ENCODE results near the gene UQCRH.
"Not testable (repeated sequence)": the region's sequence is repeated elsewhere in the genome, so short reads cannot be mapped to it uniquely, and the experiment has no call there.

The UQCRH gene

DNA sequence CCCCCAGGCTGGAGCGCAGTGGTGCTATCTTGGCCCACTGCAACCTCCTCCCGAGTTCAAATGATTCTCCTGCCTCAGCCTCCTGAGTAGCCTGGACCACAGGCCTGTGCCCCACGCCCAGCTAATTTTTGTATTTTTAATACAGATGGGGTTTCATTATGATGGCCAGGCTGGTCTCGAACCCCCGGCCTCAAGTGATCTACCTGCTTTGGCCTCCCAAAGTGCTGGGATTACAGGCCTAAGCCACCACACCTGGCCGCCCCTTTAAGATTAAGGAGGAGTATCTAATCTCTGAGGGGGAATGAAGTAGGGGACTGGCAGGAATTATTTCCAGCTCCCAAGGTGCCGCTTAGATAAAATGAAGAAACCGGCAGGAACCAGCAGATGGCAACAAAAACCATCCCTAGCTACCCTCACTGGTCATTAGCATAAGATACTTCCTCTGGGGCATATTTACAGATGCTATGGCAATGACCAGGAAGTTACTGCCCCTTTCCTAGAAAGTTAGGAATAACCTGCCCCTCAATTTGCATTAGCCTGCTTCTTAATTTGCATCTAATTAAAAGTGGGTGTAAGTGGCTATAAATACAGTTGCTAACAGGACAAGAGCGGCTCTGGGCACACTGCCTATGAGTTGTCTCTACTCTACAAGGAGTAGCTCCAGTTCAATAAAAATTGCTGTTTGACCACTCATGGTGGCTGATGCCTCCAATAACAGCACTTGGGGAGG is 30.0 kb downstream of the UQCRH start:
- no peak for DNase-seq (ENCODE audit: low read depth)

DNA sequence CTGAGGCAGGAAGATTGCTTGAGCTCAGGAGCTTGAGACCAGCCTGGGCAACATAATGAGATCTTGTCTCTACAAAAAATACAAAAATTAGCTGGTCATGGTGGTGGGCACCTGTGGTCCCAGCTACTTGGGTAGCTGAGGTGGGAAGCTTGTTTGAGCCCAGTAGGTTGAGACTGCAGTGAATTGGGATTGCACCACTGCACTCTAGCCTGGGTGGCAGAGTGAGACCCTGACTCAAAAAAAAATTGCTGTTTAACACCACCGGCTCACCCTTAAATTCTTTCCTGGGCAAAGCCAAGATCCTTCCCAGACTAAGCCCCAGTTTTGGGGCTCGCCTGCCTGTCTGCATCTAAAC is 30.5 kb downstream of the UQCRH start:
- DNase-seq (ENCODE audit: low read depth), result no peak

GRCh38 chr1:46335081-46335480 is 31.6 kb downstream of the UQCRH start:
- no peak for DNase-seq (ENCODE audit: low read depth)

DNA sequence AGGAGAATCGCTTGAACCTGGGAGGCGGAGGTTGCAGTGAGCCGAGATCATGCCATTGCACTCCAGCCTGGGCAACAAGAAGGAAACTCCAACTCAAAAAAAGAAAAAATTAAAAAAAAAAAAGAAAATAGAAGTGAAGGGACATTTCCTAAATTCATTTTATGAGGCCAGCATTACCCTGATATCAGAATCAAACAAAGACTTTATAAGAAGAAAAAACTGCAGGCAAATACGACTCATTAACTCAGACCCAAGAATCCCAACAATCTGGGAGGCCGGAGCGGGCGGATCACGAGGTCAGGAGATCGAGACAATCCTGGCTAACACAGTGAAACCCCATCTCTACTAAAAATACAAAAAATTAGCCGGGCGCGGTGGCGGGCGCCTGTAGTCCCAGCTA is 33.9 kb downstream of the UQCRH start:
- not testable (repeated sequence) for DNase-seq (ENCODE audit: low read depth)

GRCh38 chr1:46340404-46341221 is 37.1 kb downstream of the UQCRH start, which contains the start of gene NSUN4:
Gene NSUN4, plus strand, starts transcription at chr1:46340807. Its CDS starts 20 bp downstream, at chr1:46340827.
- DNase-seq (ENCODE audit: low read depth), result peak; percentile 93

DNA sequence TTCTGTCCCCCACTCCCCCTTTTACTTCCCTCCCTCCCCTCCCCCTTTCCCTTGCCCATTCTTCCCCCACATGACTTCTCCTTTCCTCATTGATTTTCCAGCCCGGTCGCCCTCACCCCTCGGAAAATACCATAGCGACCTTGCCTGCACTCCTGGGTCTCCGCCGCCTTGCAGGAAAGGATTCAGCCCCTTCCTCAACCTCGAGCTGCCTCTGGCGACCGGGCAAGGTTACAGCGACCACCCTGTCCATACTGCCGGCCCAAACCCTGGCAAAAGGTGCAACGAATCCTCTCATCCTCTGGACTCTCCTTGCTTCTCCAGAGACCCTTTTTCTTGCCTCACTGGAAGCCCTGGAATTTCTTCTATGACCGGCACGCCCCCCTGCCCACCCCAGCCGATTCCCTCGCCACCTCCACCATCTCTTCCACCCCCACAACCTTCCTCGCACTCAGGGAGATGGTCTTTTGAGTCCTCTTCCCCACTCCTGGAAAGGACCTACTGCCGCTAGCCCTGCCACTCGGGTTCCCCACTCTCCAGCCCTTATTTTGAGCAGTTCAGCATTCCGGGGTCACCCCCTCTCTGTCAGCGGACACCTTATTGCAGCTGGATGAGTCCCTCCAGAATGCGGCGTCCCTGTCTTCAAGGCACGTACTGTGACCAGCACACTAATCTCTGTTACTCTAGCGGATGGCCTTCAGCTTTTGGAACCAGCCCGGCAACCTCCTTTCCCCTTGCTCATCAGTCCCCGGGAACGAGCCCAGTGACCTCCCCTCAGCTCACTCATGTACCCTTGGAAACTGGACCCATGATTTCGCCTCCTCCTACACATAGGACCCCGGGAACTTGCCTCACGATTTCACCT is 38.0 kb downstream of the UQCRH start:
- no peak for DNase-seq (ENCODE audit: low read depth)

DNA sequence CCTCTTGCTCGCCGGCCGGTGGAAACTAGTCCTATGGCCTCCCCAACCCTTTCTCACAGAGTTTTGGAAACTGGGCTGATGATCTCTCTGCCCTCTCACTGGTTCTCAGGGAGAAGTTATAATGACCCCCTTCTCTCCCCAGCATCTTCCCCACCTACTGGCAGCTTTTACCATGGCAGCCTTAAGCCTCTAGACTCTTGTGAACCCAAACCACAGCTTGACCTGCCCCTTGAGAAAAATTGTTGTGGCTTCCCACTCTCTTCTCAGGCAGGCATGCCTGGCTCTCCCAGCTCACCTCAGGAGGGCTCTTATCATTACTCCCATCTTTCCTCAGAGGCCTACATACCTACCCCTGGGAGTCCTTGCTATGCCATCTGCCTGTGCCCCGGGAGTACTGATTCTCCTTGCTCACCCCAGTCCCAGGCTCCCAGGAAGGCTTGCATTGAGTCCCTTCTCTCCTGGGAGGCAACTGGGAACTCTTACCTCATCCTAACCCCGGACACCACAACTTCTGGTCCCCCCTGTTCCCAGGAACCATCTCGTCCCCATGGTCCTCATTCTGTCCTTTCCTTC is 38.7 kb downstream of the UQCRH start:
- no peak for DNase-seq (ENCODE audit: low read depth)

DNA sequence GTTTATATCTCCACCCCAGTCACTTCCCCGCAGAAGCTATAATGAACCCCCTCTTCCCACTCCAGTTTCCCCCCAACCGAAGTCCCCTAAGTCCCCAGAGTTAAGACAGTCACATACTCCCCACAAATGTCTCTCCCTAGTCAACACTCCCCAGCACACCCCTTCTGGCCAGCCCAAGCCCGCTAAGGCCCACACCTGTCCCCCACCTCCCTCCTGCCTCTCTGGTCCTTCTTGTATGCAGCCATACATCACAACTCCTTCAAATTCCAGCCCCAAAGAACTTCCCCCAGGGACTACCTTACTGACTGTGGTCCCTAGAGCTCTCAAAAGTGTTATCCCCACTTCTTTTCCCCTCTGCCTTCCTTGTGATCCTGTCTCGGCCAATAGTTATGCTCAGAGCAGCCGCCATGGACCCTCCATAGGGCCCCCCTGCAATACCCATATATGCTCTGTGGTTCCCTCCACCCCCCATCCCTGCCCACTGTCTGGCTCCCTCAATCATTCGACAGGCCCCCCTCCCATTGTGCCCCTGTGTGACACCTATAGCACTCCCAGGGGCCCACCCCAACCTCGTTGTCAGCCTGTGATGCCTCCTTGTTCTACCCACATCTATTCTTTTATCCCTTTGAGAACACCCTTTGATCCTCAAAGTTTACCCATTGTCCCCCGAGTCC is 39.3 kb downstream of the UQCRH start:
- no peak for DNase-seq (ENCODE audit: low read depth)

GRCh38 chr1:46343351-46343695 is 39.8 kb downstream of the UQCRH start:
- DNase-seq (ENCODE audit: low read depth), result no peak

GRCh38 chr1:46343705-46344104 is 40.2 kb downstream of the UQCRH start:
- DNase-seq (ENCODE audit: low read depth), result no peak

- DNase-seq (ENCODE audit: low read depth), result no peak
Observed at GRCh38 chr1:46344481-46344880, 41.0 kb downstream of the UQCRH start.

- DNase-seq (ENCODE audit: low read depth), result no peak
Observed at GRCh38 chr1:46345281-46345680, 41.8 kb downstream of the UQCRH start.

DNA sequence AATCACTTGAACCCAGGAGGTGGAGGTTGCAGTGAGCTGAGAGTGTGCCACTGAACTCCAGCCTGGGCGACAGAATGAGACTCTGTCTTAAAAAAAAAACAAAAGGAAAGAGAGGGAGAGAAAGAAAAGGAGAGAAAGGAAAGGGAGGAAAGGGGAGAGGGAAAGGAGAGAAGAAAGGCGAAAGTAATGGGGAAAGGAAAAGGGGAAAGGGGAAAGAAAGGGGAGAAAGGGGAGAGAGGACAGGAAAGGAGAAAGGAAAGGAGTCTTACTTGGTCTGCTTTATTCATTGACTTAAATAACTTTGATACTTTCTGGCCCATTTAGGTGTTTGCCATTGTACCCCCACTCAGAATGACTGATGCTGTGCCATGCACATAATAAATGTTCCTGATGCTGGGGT is 48.9 kb downstream of the UQCRH start:
- DNase-seq (ENCODE audit: low read depth), result no peak

DNA sequence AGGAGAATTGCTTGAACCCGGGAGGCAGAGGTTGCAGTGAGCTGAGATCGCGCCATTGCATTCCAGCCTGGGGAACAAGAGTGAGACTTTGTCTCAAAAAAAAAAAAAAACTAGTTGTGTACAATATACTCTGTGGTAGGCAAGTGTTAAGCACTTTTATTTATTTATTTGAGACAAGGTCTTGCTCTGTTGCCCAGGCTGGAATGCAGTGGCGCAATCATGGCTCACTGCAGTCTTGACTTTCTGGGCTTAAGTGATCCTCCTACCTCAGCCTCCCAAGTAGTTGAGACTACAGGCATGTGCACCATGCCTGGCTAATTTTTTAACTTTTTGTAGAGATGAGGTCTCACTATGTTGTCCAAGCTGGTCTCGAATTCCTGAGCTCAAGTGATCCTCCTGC is 52.4 kb downstream of the UQCRH start:
- not testable (repeated sequence) for DNase-seq (ENCODE audit: low read depth)

DNA sequence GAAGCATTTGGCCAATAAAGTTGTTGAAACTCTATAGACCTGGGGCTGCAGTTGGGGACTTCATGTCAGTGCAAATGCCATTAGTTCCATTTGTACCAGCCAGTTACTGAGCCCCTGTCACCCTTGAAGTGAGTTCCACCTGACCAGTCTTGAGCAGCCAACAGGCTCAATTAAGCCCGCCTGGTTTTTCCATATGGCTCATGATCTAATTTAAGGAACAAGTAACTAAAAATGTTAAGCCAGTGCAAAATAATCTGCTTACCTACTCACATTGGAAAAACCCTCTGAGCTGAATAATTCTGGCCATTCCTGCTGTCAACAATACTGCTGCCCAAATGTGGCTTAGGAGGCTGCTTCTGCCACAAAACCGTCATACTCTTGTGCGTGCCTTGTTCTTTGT is 58.7 kb downstream of the UQCRH start:
- DNase-seq (ENCODE audit: low read depth), result no peak

- DNase-seq (ENCODE audit: low read depth), result no peak
Observed at GRCh38 chr1:46363121-46363520, 59.6 kb downstream of the UQCRH start.

DNA sequence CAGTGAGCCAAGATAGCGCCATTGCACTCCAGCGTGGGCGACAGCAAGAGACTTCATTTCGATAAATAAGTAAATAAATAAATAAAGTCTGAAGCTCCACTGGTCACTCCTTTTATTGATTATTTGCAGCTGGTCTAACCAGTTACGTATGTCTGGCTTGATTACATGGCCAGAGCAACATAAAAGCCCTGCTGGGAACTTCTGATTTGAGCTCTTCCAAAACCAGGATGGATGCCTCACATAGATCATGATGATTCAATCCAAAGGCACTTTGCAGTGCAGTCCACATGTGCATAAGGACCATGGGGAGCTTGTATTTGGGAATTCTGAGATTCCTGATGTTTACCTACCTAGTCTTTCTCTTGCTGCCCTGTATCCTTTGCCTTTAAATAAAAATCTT is 61.1 kb downstream of the UQCRH start:
- DNase-seq (ENCODE audit: low read depth), result peak; percentile 64

GRCh38 chr1:46365796-46366195 is 62.3 kb downstream of the UQCRH start:
- DNase-seq (ENCODE audit: low read depth), result not testable (repeated sequence)

Data from fibroblast of the conjunctiva (primary cell).